ENCODE measurements around the gene ACYP2. TPM values are rescaled to one million over a fixed set of nuclear protein-coding genes. Genes with fewer than 3 reads are reported as not detected.

ACYP2 gene
- total RNA-seq, 1 donor from 2014 or later: 14.9 TPM

- no peak for DNase-seq
- Mint-ChIP-seq H3K4me3 (no peak overlapping the region), H3K36me3 (ENCODE audit: low read depth) (peaks cover 8% of the 10 kb centered on the region), H3K9me3 (peaks cover 13% of the 10 kb centered on the region), H3K4me1 (no peaks in the 10 kb centered on the region), H3K27me3 (no peaks in the 10 kb centered on the region), H3K27ac (no peak overlapping the region)
- intact Hi-C loops (cut with micrococcal nuclease): no loop called here
- CTCF ChIA-PET: no interaction called here
- TF ChIP-seq CTCF (IDR thresholded peaks at IDR 0.05): no peak
- ATAC-seq (ENCODE audit: low read depth): no peak
- POLR2A ChIA-PET: no interaction called here
These were observed 89.1 kb downstream of the ACYP2 start for GRCh38 chr2:54204476-54204875.

- no peak for ATAC-seq (ENCODE audit: low read depth)
- intact Hi-C loops (cut with micrococcal nuclease): loop anchor here (1.0 kb wide), 1 partner anchor 297 kb away; no protein-coding TSS in a partner anchor
- Mint-ChIP-seq H3K27ac (no peak overlapping the region), H3K9me3 (peaks cover 10% of the 10 kb centered on the region), H3K4me3 (no peak overlapping the region), H3K27me3 (no peaks in the 10 kb centered on the region), H3K4me1 (no peaks in the 10 kb centered on the region), H3K36me3 (ENCODE audit: low read depth) (peaks cover 8% of the 10 kb centered on the region)
- POLR2A ChIA-PET: no interaction called here
- TF ChIP-seq CTCF (IDR thresholded peaks at IDR 0.05): no peak
- CTCF ChIA-PET: interaction anchor here (1.2 to 1.7 kb wide), 2 partner anchors 10 to 295 kb away, joined by 3 to 5 read pairs; no protein-coding TSS in a partner anchor
- no peak for DNase-seq
These were observed 91.2 kb downstream of the ACYP2 start for GRCh38 chr2:54206596-54206995.

- Mint-ChIP-seq H3K27ac (no peak overlapping the region), H3K4me3 (no peak overlapping the region), H3K9me3 (peaks cover 6% of the 10 kb centered on the region), H3K4me1 (no peaks in the 10 kb centered on the region), H3K27me3 (no peaks in the 10 kb centered on the region), H3K36me3 (ENCODE audit: low read depth) (peaks cover 7% of the 10 kb centered on the region)
- ATAC-seq (ENCODE audit: low read depth) (no peak), DNase-seq (no peak)
- POLR2A ChIA-PET: no interaction called here
- TF ChIP-seq CTCF (IDR thresholded peaks at IDR 0.05): no peak
- CTCF ChIA-PET: no interaction called here
- intact Hi-C loops (cut with micrococcal nuclease): no loop called here
These were observed 92.3 kb downstream of the ACYP2 start for GRCh38 chr2:54207666-54208195.

GRCh38 chr2:54208364-54209240 is 93.2 kb downstream of the ACYP2 start:
- Mint-ChIP-seq H3K9me3 (peaks cover 5% of the 10 kb centered on the region), H3K36me3 (ENCODE audit: low read depth) (peaks cover 6% of the 10 kb centered on the region), H3K4me3 (no peak overlapping the region), H3K4me1 (no peaks in the 10 kb centered on the region), H3K27ac (no peak overlapping the region), H3K27me3 (no peaks in the 10 kb centered on the region)
- POLR2A ChIA-PET: no interaction called here
- CTCF ChIA-PET: no interaction called here
- ATAC-seq (ENCODE audit: low read depth): no peak
- DNase-seq: no peak
- intact Hi-C loops (cut with micrococcal nuclease): no loop called here
- no peak for TF ChIP-seq CTCF (IDR thresholded peaks at IDR 0.05)

GRCh38 chr2:54209379-54209778 is 94.0 kb downstream of the ACYP2 start:
- DNase-seq (no peak), ATAC-seq (ENCODE audit: low read depth) (no peak)
- H3K27ac Mint-ChIP-seq: no peak overlapping the region
- intact Hi-C loops (cut with micrococcal nuclease): no loop called here
- POLR2A ChIA-PET: no interaction called here
- CTCF ChIA-PET: no interaction called here
- no peak for TF ChIP-seq CTCF (IDR thresholded peaks at IDR 0.05)
- H3K4me3 Mint-ChIP-seq: no peak overlapping the region
- H3K27me3 Mint-ChIP-seq: no peaks in the 10 kb centered on the region
- peaks cover 7% of the 10 kb centered on the region for H3K9me3 Mint-ChIP-seq
- peaks cover 12% of the 10 kb centered on the region for H3K36me3 Mint-ChIP-seq (ENCODE audit: low read depth)
- H3K4me1 Mint-ChIP-seq: no peaks in the 10 kb centered on the region

Measured in activated B cell treated with CpG ODN at 0.5 μM for 24 hours (primary cell).